Right lobe of liver (tissue), 6 donors: ENCODE results near the gene CRLF2. TPM values are rescaled to one million over a fixed set of nuclear protein-coding genes. Genes with fewer than 3 reads are reported as not detected.
"Not testable (repeated sequence)": the region's sequence is repeated elsewhere in the genome, so short reads cannot be mapped to it uniquely, and the experiment has no call there.

Experiments used
- ATAC-seq, 4 donors: fragments of 200-7000 bp; cut with Tn5 transposase; one replicate each; pipeline ENCODE4 v1.9.1; 2020; ENCODE audit warnings: mild to moderate bottlenecking in 4 of 4, moderate library complexity in 4 of 4
- DNase-seq, 3 donors: peaks; one replicate each; pipeline ENCODE4 v3.0.0-alpha.2; 2020
- H3K27ac ChIP-seq, 3 donors: fragments of 200-600 bp; one replicate each; pipeline ENCODE4 v1.8.0; 2022
- H3K27me3 ChIP-seq, 2 donors: fragments of 200-600 bp; one replicate each; pipeline ENCODE4 v1.8.0; 2022
- H3K36me3 ChIP-seq, 4 donors: fragments of 200-600 bp; sonication (generic) in 1 of 4; one replicate each; pipeline versions ENCODE4 v1.5.1 to v1.8.0; 2017 to 2022; ENCODE audit warnings: control low read depth in 1 of 4
- H3K4me1 ChIP-seq, 4 donors: fragments of 200-600 bp; sonication (generic) in 1 of 4; one replicate each; pipeline versions ENCODE4 v1.5.1 to v1.8.0; 2017 to 2022; ENCODE audit warnings: control low read depth in 1 of 4
- H3K4me3 ChIP-seq, 3 donors: fragments of 200-600 bp; one replicate each; pipeline ENCODE4 v1.8.0; 2022
- H3K9me3 ChIP-seq, 4 donors: fragments of 200-600 bp; sonication (generic) in 1 of 4; one replicate each; pipeline versions ENCODE4 v1.5.1 to v1.8.0; 2017 to 2022; ENCODE audit warnings: control low read depth in 1 of 4
- CTCF ChIP-seq, 4 donors: fragments of 200-600 bp in 3 of 4; fragments of 450-650 bp in 1 of 4; IDR thresholded peaks; one replicate each; pipeline versions ENCODE4 v1.5.1 to v1.8.0; 2016 to 2022; ENCODE audit warnings: antibody characterized with exemption in 4 of 4, mild to moderate bottlenecking in 2 of 4
- POLR2A ChIP-seq: fragments of 450-650 bp; IDR thresholded peaks from one replicate; pipeline ENCODE4 v1.6.1; 2017; ENCODE audit warnings: antibody characterized with exemption, mild to moderate bottlenecking
- WGBS: methylation state at CpG from one replicate; pipeline ENCODE4 v1.1.6; 2018; ENCODE audit warnings: low coverage, low lambda C conversion rate; ENCODE audit not compliant: insufficient coverage; ENCODE audit errors: missing lambda C conversion rate; 5-methylcytosine and 5-hydroxymethylcytosine counted together
- intact Hi-C, 2 donors: fragments of 100-400 bp; cut with DNase I; formaldehyde crosslinking; loops; one replicate each; pipeline versions ENCODE4 v1.11.2 to v1.14.1; 2022
- total RNA-seq, 6 experiments: library from RNA; depleted of rRNA in 2 of 6; stranded (reverse); fragments of >200 nt in 2 of 6; fragmentation: NEBNext Ultra II Directional in 3 of 6; extraction: Animal tissue kit (Norgen Biotek cat#: 25700) in 3 of 6; gene quantifications; one replicate each; pipeline versions ENCODE4 v1.1.0 to v1.2.4, GENCODE V29; 2016 to 2023
- donor health status: DM: no; HTN: yes; CAD: no.
- donor health status: DM: no; HTN: no; CAD: no.
- donor health status: DM: no; HTN: no; CAD: no.
- donor health status: DM: no; HTN: yes; CAD: no.
- donor health status: DM: no; HTN: yes; CAD: no.

The CRLF2 gene
- total RNA-seq, 6 experiments from 2014 or later = 0.55 TPM; not detected in 5

GRCh38 chrX:1178580-1179057 is 33.8 kb downstream of the CRLF2 start:
- Histone ChIP-seq H3K4me3 (no peak overlapping the region), H3K4me1 (no peaks in the 10 kb centered on the region), H3K9me3 (no peaks in the 10 kb centered on the region), H3K27me3 (no peaks in the 10 kb centered on the region), H3K27ac (no peak overlapping the region), H3K36me3 (no peaks in the 10 kb centered on the region)
- intact Hi-C loops = no loop called here
- WGBS = 53% methylated on average over 20 of the region's 20 CpGs
- ATAC-seq = no peak
- TF ChIP-seq CTCF (IDR thresholded peaks at IDR 0.05) (no peak), POLR2A (no peak)
- peak in 1 of 3 donors; percentile 21 for DNase-seq

DNA sequence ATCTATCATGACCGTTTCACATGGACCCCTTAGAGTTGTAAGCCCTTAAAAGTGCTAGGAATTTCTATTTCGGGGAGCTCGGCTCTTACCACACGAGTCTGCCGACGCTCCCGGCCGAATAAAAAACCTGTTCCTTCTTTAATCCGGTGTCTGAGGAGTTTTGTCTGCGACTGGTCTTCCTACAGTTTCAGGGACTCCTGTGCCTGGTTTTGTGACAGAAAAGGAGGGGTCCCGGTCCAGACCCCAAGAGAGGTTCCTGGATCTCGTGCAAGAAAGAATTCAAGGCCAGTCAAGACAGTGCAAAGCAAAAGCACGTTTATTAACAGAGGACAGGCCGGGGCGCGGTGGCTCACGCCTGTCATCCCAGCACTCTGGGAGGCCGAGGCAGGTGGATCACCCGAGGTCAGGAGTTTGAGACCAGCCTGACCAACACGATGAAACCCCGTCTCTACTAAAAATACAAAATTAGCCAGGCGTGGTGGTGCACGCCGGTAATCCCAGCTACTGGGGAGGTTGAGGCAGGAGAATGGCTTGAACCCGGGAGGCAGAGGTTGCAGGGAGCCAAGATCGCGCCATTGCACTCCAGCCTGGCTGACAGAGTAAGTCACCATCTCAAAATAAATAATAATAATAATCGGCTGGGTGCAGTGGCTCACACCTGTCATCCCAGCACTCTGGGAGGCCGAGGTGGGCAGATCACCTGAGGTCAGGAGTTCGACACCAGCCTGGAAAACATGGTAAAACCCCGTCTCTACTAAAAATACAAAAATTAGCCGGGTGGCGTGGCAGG is 35.7 kb downstream of the CRLF2 start:
- ATAC-seq, H3K4me3 ChIP-seq, H3K27ac ChIP-seq, H3K9me3 ChIP-seq, H3K27me3 ChIP-seq, H3K4me1 ChIP-seq, intact Hi-C loops, H3K36me3 ChIP-seq: not testable (repeated sequence)
- 75% methylated on average over 16 of the region's 33 CpGs for WGBS
- DNase-seq = peak in 1 of 3 donors; percentile 11

GRCh38 chrX:1174609-1175545 is 37.6 kb downstream of the CRLF2 start:
- peak in 1 of 3 donors; percentile 20 for DNase-seq
- H3K36me3 ChIP-seq, H3K9me3 ChIP-seq, H3K27me3 ChIP-seq, ATAC-seq, H3K4me3 ChIP-seq, H3K4me1 ChIP-seq, H3K27ac ChIP-seq, intact Hi-C loops: not testable (repeated sequence)
- 80% methylated on average over 9 of the region's 17 CpGs for WGBS

DNA sequence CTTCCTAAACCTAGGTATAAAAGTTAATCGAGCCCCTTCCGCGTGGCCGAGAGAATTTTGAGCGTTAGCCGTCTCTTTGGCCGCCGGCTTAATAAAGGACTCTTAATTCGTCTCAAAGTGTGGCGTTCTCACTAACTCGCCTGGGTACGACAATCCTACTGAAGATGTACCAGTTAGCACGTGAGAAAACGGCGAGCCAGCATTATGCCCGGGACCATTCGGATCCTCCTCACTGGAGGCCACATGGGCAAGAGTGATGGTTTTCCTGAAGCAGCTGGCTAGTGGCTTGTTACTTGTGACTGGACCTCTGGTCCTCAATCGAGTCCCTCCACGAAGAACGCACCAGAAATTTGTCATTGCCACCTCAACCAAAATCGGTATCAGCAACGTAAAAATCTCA is 39.0 kb downstream of the CRLF2 start:
- H3K36me3 ChIP-seq, intact Hi-C loops, H3K27ac ChIP-seq, H3K27me3 ChIP-seq, ATAC-seq, H3K4me1 ChIP-seq, H3K4me3 ChIP-seq, H3K9me3 ChIP-seq: not testable (repeated sequence)
- DNase-seq = peak in 1 of 3 donors; percentile 21
- 40% methylated on average over 19 of the region's 22 CpGs for WGBS

- intact Hi-C loops = no loop called here
Measured at GRCh38 chrX:1172496-1172895, 40.0 kb downstream of the CRLF2 start.

GRCh38 chrX:1171915-1172314 is 40.5 kb downstream of the CRLF2 start:
- H3K4me3 ChIP-seq, H3K4me1 ChIP-seq, DNase-seq, intact Hi-C loops, ATAC-seq, H3K27me3 ChIP-seq, H3K36me3 ChIP-seq, H3K9me3 ChIP-seq, H3K27ac ChIP-seq: not testable (repeated sequence)
- 67% methylated on average over 10 of the region's 13 CpGs for WGBS

More at GRCh38 chrX:1172496-1172895, 40.0 kb downstream of the CRLF2 start:
- DNase-seq (no peak), ATAC-seq (no peak)
- H3K4me1 ChIP-seq = no peaks in the 10 kb centered on the region
- no peaks in the 10 kb centered on the region for H3K9me3 ChIP-seq
- WGBS = 10% methylated on average over 13 of the region's 13 CpGs
- no peak overlapping the region for H3K27ac ChIP-seq
- H3K27me3 ChIP-seq = no peaks in the 10 kb centered on the region
- TF ChIP-seq POLR2A (no peak), CTCF (IDR thresholded peaks at IDR 0.05) (no peak)
- H3K36me3 ChIP-seq = no peaks in the 10 kb centered on the region
- no peak overlapping the region for H3K4me3 ChIP-seq
